Spleen (tissue), 7 donors: ENCODE results near the gene PSMD7.

Experiments used
- POLR2A ChIP-seq, 3 donors: fragments of 450-650 bp; IDR thresholded peaks; one replicate each; pipeline ENCODE4 v1.5.1; 2017; ENCODE audit warnings: antibody characterized with exemption in 3 of 3, mild to moderate bottlenecking in 1 of 3
- TF ChIP-seq, protein P1 (sequence below), 11 experiments: fragments of 200-600 bp in 7 of 11; fragments of 450-650 bp in 4 of 11; sonication (generic) in 4 of 11; IDR thresholded peaks in 8 of 11; conservative IDR thresholded peaks in 3 of 11; 1 replicate in 7 of 11; 2 replicates in 4 of 11; pipeline versions ENCODE4 v1.4.0 to v1.8.0; 2016 to 2021; ENCODE audit warnings: antibody characterized with exemption in 11 of 11, inconsistent platforms in 4 of 11, mild to moderate bottlenecking in 1 of 11
- donor health status: DM: no; HTN: no; CAD: no; lungs with moderate emphysema.
- donor health status: DM: no; HTN: no; CAD: no.
- donor health status: DM: no; HTN: no; CAD: no.

DNA sequence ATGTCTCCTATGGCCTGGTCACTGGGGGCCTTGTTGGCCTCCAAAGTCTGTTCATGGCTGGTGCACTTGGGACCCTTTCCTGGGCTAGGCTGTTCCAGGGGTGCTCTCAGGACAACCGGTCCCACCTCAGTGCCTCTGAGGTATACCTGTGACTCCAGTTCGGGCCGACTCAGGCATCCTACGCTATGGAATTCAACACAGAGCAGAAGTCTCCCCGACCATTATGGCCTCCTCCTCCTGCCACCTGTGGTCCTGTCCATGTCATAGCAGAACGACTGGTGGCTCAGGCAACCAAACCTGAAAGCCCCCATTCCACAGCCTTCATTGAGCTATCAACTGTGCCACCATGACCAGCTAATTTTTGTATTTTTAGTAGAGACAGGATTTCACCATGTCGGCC lies 8.5 kb upstream of the PSMD7 start:
- TF ChIP-seq, protein P1, sequence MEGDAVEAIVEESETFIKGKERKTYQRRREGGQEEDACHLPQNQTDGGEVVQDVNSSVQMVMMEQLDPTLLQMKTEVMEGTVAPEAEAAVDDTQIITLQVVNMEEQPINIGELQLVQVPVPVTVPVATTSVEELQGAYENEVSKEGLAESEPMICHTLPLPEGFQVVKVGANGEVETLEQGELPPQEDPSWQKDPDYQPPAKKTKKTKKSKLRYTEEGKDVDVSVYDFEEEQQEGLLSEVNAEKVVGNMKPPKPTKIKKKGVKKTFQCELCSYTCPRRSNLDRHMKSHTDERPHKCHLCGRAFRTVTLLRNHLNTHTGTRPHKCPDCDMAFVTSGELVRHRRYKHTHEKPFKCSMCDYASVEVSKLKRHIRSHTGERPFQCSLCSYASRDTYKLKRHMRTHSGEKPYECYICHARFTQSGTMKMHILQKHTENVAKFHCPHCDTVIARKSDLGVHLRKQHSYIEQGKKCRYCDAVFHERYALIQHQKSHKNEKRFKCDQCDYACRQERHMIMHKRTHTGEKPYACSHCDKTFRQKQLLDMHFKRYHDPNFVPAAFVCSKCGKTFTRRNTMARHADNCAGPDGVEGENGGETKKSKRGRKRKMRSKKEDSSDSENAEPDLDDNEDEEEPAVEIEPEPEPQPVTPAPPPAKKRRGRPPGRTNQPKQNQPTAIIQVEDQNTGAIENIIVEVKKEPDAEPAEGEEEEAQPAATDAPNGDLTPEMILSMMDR (IDR thresholded peaks at IDR 0.05 in 8 of 11, conservative IDR thresholded peaks at IDR 0.05 in 3 of 11), result no peak
- TF ChIP-seq POLR2A (IDR thresholded peaks at IDR 0.05), result no peak
